Measurements from ENCODE around the gene ZNF654.

The ZNF654 gene

GRCh38 chr3:88076712-88077111 is 17.7 kb downstream of the ZNF654 start:
- no peak for TF ChIP-seq POLR2A (IDR thresholded peaks at IDR 0.05; ENCODE audit: extremely low read depth, insufficient read length)
- TF ChIP-seq, protein P1, sequence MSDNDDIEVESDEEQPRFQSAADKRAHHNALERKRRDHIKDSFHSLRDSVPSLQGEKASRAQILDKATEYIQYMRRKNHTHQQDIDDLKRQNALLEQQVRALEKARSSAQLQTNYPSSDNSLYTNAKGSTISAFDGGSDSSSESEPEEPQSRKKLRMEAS (IDR thresholded peaks at IDR 0.05; ENCODE audit: low read depth, low read length): no peak
- no peak for TF ChIP-seq MYC (IDR thresholded peaks at IDR 0.05; ENCODE audit: low read depth, low read length)
- TF ChIP-seq CTCF (IDR thresholded peaks at IDR 0.05; ENCODE audit: low read depth, low read length): no peak
- no peak overlapping the region for H3K4me3 ChIP-seq (ENCODE audit: low read depth, low read length)
- DNase-seq (ENCODE audit: low read depth): no peak

- TF ChIP-seq CTCF (IDR thresholded peaks at IDR 0.05; ENCODE audit: low read depth, low read length) (no peak), MYC (IDR thresholded peaks at IDR 0.05; ENCODE audit: low read depth, low read length) (no peak), POLR2A (IDR thresholded peaks at IDR 0.05; ENCODE audit: extremely low read depth, insufficient read length) (no peak)
- TF ChIP-seq, protein P1 (IDR thresholded peaks at IDR 0.05; ENCODE audit: low read depth, low read length): no peak
- DNase-seq (ENCODE audit: low read depth): no peak
- no peak overlapping the region for H3K4me3 ChIP-seq (ENCODE audit: low read depth, low read length)
These were observed 19.9 kb downstream of the ZNF654 start for GRCh38 chr3:88078932-88079331.

DNA sequence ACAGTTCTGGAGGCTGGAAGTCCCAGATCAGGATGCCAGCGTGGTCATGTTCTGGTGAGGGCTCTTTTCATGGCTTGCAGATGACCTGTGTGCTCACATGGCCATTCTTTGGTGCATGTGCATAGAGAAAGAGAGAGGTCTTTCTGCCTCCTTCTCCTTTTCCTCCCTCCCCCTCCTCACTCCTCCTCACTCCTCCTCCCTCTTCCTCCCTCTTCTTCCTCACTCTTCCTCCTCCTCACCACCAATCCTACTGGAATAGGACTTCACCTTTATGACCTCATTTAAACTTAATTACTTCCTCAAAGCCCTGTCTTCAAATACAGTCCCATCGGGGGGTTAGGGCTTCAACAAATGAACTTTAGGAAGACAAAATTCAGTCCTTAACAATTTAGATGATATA is 23.8 kb downstream of the ZNF654 start:
- no peak for TF ChIP-seq POLR2A (IDR thresholded peaks at IDR 0.05; ENCODE audit: extremely low read depth, insufficient read length)
- TF ChIP-seq, protein P1 (IDR thresholded peaks at IDR 0.05; ENCODE audit: low read depth, low read length): no peak
- no peak for TF ChIP-seq CTCF (IDR thresholded peaks at IDR 0.05; ENCODE audit: low read depth, low read length)
- no peak for TF ChIP-seq MYC (IDR thresholded peaks at IDR 0.05; ENCODE audit: low read depth, low read length)
- DNase-seq (ENCODE audit: low read depth): no peak
- H3K4me3 ChIP-seq (ENCODE audit: low read depth, low read length): no peak overlapping the region

DNA sequence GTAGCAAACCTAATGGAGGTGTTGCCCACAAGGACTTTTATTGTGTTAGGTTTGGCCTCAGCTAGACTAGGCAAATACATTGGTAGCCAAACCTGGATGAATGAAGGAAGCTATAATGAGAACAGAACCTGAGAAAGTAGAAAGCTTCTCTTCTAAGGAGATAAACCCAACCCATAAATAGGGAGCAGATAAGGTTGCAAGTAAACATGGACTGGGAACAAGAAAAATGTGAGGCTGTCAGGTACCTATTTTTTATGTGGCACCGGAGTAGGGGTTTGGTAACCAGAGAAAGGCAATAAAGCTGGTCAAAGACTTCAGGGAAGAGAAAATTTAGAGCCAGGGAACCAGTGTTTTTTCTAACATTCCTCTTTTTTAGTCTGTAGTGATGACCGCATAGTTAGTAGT is 25.0 kb downstream of the ZNF654 start:
- TF ChIP-seq POLR2A (IDR thresholded peaks at IDR 0.05; ENCODE audit: extremely low read depth, insufficient read length): no peak
- no peak for TF ChIP-seq CTCF (IDR thresholded peaks at IDR 0.05; ENCODE audit: low read depth, low read length)
- no peak for TF ChIP-seq MYC (IDR thresholded peaks at IDR 0.05; ENCODE audit: low read depth, low read length)
- TF ChIP-seq, protein P1 (IDR thresholded peaks at IDR 0.05; ENCODE audit: low read depth, low read length): no peak
- no peak for DNase-seq (ENCODE audit: low read depth)
- no peak overlapping the region for H3K4me3 ChIP-seq (ENCODE audit: low read depth, low read length)

DNA sequence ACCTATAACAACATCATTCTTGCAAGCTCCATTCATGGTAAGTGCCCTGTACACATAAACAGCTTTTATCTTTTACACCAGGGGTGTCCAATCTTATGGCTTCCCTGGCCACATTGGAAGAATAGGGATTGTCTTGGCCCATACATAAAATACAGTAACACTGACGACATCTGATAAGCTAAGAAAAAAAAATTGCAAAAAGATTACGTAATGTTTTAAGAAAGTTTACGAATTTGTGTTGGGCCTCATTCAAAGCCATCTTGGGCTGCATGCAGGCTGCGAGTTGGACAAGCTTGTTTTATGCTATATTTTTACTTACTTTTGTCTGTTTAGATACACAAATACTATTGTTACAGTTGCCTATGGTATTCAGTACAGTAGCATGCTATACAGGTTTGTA is 31.6 kb downstream of the ZNF654 start:
- no peak overlapping the region for H3K4me3 ChIP-seq (ENCODE audit: low read depth, low read length)
- TF ChIP-seq, protein P1 (IDR thresholded peaks at IDR 0.05; ENCODE audit: low read depth, low read length): no peak
- TF ChIP-seq CTCF (IDR thresholded peaks at IDR 0.05; ENCODE audit: low read depth, low read length) (no peak), POLR2A (IDR thresholded peaks at IDR 0.05; ENCODE audit: extremely low read depth, insufficient read length) (no peak), MYC (IDR thresholded peaks at IDR 0.05; ENCODE audit: low read depth, low read length) (no peak)
- DNase-seq (ENCODE audit: low read depth): no peak

- no peak for DNase-seq (ENCODE audit: low read depth)
- TF ChIP-seq MYC (IDR thresholded peaks at IDR 0.05; ENCODE audit: low read depth, low read length) (no peak), CTCF (IDR thresholded peaks at IDR 0.05; ENCODE audit: low read depth, low read length) (no peak), POLR2A (IDR thresholded peaks at IDR 0.05; ENCODE audit: extremely low read depth, insufficient read length) (no peak)
- TF ChIP-seq, protein P1 (IDR thresholded peaks at IDR 0.05; ENCODE audit: low read depth, low read length): no peak
- no peak overlapping the region for H3K4me3 ChIP-seq (ENCODE audit: low read depth, low read length)
These were observed 33.2 kb downstream of the ZNF654 start for GRCh38 chr3:88092270-88092669.
